Heart right ventricle (tissue), 16 donors: ENCODE data around the gene KIF16B. TPM values are rescaled to one million over a fixed set of nuclear protein-coding genes. Genes with fewer than 3 reads are reported as not detected.

ENCODE experiments used
- ATAC-seq, 8 donors: fragments of 200-7000 bp; cut with Tn5 transposase; one replicate each; pipeline ENCODE4 v1.9.1; 2020; ENCODE audit warnings: mild to moderate bottlenecking in 8 of 8, moderate library complexity in 8 of 8, moderate number of reproducible peaks in 1 of 8
- DNase-seq, 2 donors: peaks; one replicate each; pipeline ENCODE4 v3.0.0-alpha.2; 2020
- H3K27ac ChIP-seq, 10 donors: fragments of 200-600 bp; sonication (generic) in 2 of 10; one replicate each; pipeline versions ENCODE4 v1.5.0 to v1.8.0; 2020 to 2022; ENCODE audit warnings: mild to moderate bottlenecking in 3 of 10
- H3K27me3 ChIP-seq, 7 donors: fragments of 200-600 bp; one replicate each; pipeline ENCODE4 v1.8.0; 2021 to 2022; ENCODE audit warnings: mild to moderate bottlenecking in 2 of 7
- H3K36me3 ChIP-seq, 9 donors: fragments of 200-600 bp; sonication (generic) in 1 of 9; one replicate each; pipeline versions ENCODE4 v1.5.0 to v1.8.0; 2020 to 2022; ENCODE audit warnings: mild to moderate bottlenecking in 2 of 9
- H3K4me1 ChIP-seq, 9 donors: fragments of 200-600 bp; sonication (generic) in 1 of 9; one replicate each; pipeline versions ENCODE4 v1.5.0 to v1.8.0; 2020 to 2022; ENCODE audit warnings: mild to moderate bottlenecking in 4 of 9
- H3K4me3 ChIP-seq, 10 donors: fragments of 200-600 bp; sonication (generic) in 2 of 10; one replicate each; pipeline versions ENCODE4 v1.5.0 to v1.8.0; 2020 to 2022; ENCODE audit warnings: mild to moderate bottlenecking in 7 of 10, moderate library complexity in 2 of 10
- H3K9me3 ChIP-seq, 11 donors: fragments of 200-600 bp in 10 of 11; sonication (generic) in 2 of 11; one replicate each; pipeline versions ENCODE4 v1.5.0 to v1.8.0; 2013 to 2022; ENCODE audit warnings: mild to moderate bottlenecking in 2 of 11, control low read depth in 1 of 11, moderate library complexity in 1 of 11
- CTCF ChIP-seq, 9 donors: fragments of 200-600 bp; sonication (generic) in 2 of 9; IDR thresholded peaks; one replicate each; pipeline versions ENCODE4 v1.5.0 to v1.8.0; 2021 to 2022; ENCODE audit warnings: antibody characterized with exemption in 9 of 9, mild to moderate bottlenecking in 5 of 9, moderate library complexity in 1 of 9
- WGBS, 2 donors: extraction: QIAGEN DNeasy Blood & Tissue Kit; methylation state at CpG; one replicate each; pipeline ENCODE4 v1.1.7; 2013; ENCODE audit warnings: inconsistent platforms in 1 of 2; 5-methylcytosine and 5-hydroxymethylcytosine counted together
- intact Hi-C, 10 donors: fragments of 100-400 bp; cut with DNase I; formaldehyde crosslinking; loops; one replicate each; pipeline versions ENCODE4 v1.11.1 to v1.14.2; 2022
- polyA plus RNA-seq, 2 donors: library from polyadenylated mRNA; stranded (reverse); fragments of 200-250 nt; gene quantifications; one replicate each; pipeline ENCODE4 v1.2.3, GENCODE V29; 2013
- total RNA-seq, 10 donors: library from RNA; stranded (reverse); fragmentation: NEBNext Ultra II Directional in 3 of 10; extraction: Animal tissue kit (Norgen Biotek cat#: 25700) in 3 of 10; gene quantifications; one replicate each; pipeline versions ENCODE4 v1.2.1 to v1.2.4, GENCODE V29; 2021 to 2023
- donor health status: Arrhythmogenic right ventricular cardiomyopathy.
- donor health status: ischemic (EF 13 %, LVEDD 7.1; RV severe dilation, severe dysfunction).
- donor health status: healthy with polysubstance abuse.
- donor health status: DM: no; HTN: yes; CAD: no.
- donor health status: DM: no; HTN: no; CAD: no.
- donor health status: ischemic (EF 25% LVEDD 6.9; RV normal size, moderate dysfunction).
- donor health status: ischemic (EF 25% LVEDD 5.7; RV mildly dilated, moderate dysfunction).
- donor health status: healthy.
- donor health status: DM: yes; HTN: yes; CAD: no.
- donor health status: Ischemic cardiomyopathy.
- donor health status: ischemic (EF 35%, LVEDD 5.7; RV mildly dilated, moderate dysfunction).
- donor health status: nonischemic (EF 11% LVEDD 7.7; RV severe dilation, severe dysfunction).
- donor health status: DM: yes; HTN: yes; CAD: no.
- donor health status: PGD.
- donor health status: ischemic (EF 29% LVEDD 5.4; RV normal size, mild dysfunction).
- donor health status: nonischemic (EF 23%, LVEDD 6.1; RV moderate dilation, normal function).

Gene KIF16B
- total and polyA plus RNA-seq, 12 donors, result 9.7 to 22.5 (median 17.9) TPM

- WGBS, 2 donors, result 71 to 81% methylated on average over 5 of the region's 5 CpGs
- Histone ChIP-seq H3K36me3 (peaks cover 0 to 30% (median 7%) of the 10 kb centered on the region in 9 donors), H3K9me3 (no peaks in the 10 kb centered on the region), H3K4me1 (peaks cover 0 to 19% (median 0%) of the 10 kb centered on the region in 9 donors), H3K27ac (no peak overlapping the region), H3K4me3 (no peak overlapping the region), H3K27me3 (no peaks in the 10 kb centered on the region)
- no peak for ATAC-seq
- intact Hi-C loops, result no loop called here
- no peak for TF ChIP-seq CTCF (IDR thresholded peaks at IDR 0.05)
- DNase-seq, result no peak
Measured at GRCh38 chr20:16363506-16364319, 209.5 kb downstream of the KIF16B start.

- DNase-seq (no peak), ATAC-seq (no peak)
- H3K27me3 ChIP-seq, result no peaks in the 10 kb centered on the region
- H3K4me3 ChIP-seq, result no peak overlapping the region
- WGBS, 2 donors, result 98 to 100% methylated on average over 1 of the region's 1 CpG
- H3K27ac ChIP-seq, result no peak overlapping the region
- H3K4me1 ChIP-seq, result peaks cover 0 to 9% (median 0%) of the 10 kb centered on the region in 9 donors
- TF ChIP-seq CTCF (IDR thresholded peaks at IDR 0.05), result no peak
- peaks cover 0 to 20% (median 0%) of the 10 kb centered on the region in 9 donors for H3K36me3 ChIP-seq
- H3K9me3 ChIP-seq, result no peaks in the 10 kb centered on the region
- intact Hi-C loops, result no loop called here
Measured at GRCh38 chr20:16362642-16363041, 210.6 kb downstream of the KIF16B start.

GRCh38 chr20:16360668-16361067 lies 212.6 kb downstream of the KIF16B start:
- 58 to 65% methylated on average over 5 of the region's 5 CpGs for WGBS, 2 donors
- no peak overlapping the region for H3K4me3 ChIP-seq
- ATAC-seq (no peak), DNase-seq (no peak)
- H3K9me3 ChIP-seq, result no peaks in the 10 kb centered on the region
- no peak for TF ChIP-seq CTCF (IDR thresholded peaks at IDR 0.05)
- peaks cover 0 to 16% (median 0%) of the 10 kb centered on the region in 9 donors for H3K36me3 ChIP-seq
- no peak overlapping the region for H3K27ac ChIP-seq
- intact Hi-C loops, result no loop called here
- no peaks in the 10 kb centered on the region for H3K4me1 ChIP-seq
- H3K27me3 ChIP-seq, result no peaks in the 10 kb centered on the region

- ATAC-seq (no peak), DNase-seq (no peak)
- 86 to 95% methylated on average over 1 of the region's 1 CpG for WGBS, 2 donors
- no peak overlapping the region for H3K27ac ChIP-seq
- intact Hi-C loops, result no loop called here
- no peak for TF ChIP-seq CTCF (IDR thresholded peaks at IDR 0.05)
- no peaks in the 10 kb centered on the region for H3K27me3 ChIP-seq
- no peak overlapping the region for H3K4me3 ChIP-seq
- H3K36me3 ChIP-seq, result peaks cover 0 to 19% (median 0%) of the 10 kb centered on the region in 9 donors
- H3K4me1 ChIP-seq, result no peaks in the 10 kb centered on the region
- H3K9me3 ChIP-seq, result no peaks in the 10 kb centered on the region
Measured at GRCh38 chr20:16353417-16353781, 219.8 kb downstream of the KIF16B start.
